ENCODE data around the gene CREBBP. TPM values are rescaled to one million over a fixed set of nuclear protein-coding genes. Genes with fewer than 3 reads are reported as not detected.

CREBBP gene
- total and polyA plus RNA-seq, 7 donors = 5.4 to 85.3 (median 39.5) TPM

- H3K27ac ChIP-seq = no peak overlapping the region
- TF ChIP-seq POLR2AphosphoS5 (IDR thresholded peaks at IDR 0.05) (no peak), CTCF (IDR thresholded peaks at IDR 0.05) (no peak), POLR2A (IDR thresholded peaks at IDR 0.05) (no peak), EP300 (IDR thresholded peaks at IDR 0.05) (no peak)
- no peaks in the 10 kb centered on the region for H3K9me3 ChIP-seq
- H3K4me3 ChIP-seq = no peak overlapping the region
- DNase-seq = no peak
- intact Hi-C loops (cut with DNase I) = loop anchor here (5.0 kb wide), 1 partner anchor 86 kb away; no protein-coding TSS in a partner anchor
- no peaks in the 10 kb centered on the region for H3K27me3 ChIP-seq
- H3K36me3 ChIP-seq = peaks cover 13 to 40% (median 21%) of the 10 kb centered on the region in 4 donors
- WGBS, 2 donors = 94 to 96% methylated on average over 8 of the region's 8 CpGs
- peaks cover 0 to 38% (median 36%) of the 10 kb centered on the region in 4 donors for H3K4me1 ChIP-seq
Observed at GRCh38 chr16:3791701-3792100, 88.8 kb downstream of the CREBBP start.

- DNase-seq = no peak
- no peak for TF ChIP-seq POLR2A (IDR thresholded peaks at IDR 0.05)
- no peak for TF ChIP-seq CTCF (IDR thresholded peaks at IDR 0.05)
- TF ChIP-seq POLR2AphosphoS5 (IDR thresholded peaks at IDR 0.05) = no peak
- no peak for TF ChIP-seq EP300 (IDR thresholded peaks at IDR 0.05)
- intact Hi-C loops (cut with DNase I) = loop anchor here (5.0 kb wide), 1 partner anchor 88 kb away; no protein-coding TSS in a partner anchor
- Histone ChIP-seq H3K9me3 (no peaks in the 10 kb centered on the region), H3K4me1 (peaks cover 0 to 22% (median 18%) of the 10 kb centered on the region in 4 donors), H3K27ac (no peak overlapping the region), H3K4me3 (no peak overlapping the region), H3K27me3 (no peaks in the 10 kb centered on the region), H3K36me3 (peaks cover 13 to 55% (median 23%) of the 10 kb centered on the region in 4 donors)
- WGBS, 2 donors = 68 to 90% methylated on average over 8 of the region's 8 CpGs
Observed at GRCh38 chr16:3789375-3790099, 91.0 kb downstream of the CREBBP start.

- H3K36me3 ChIP-seq = peaks cover 13 to 55% (median 25%) of the 10 kb centered on the region in 4 donors
- H3K9me3 ChIP-seq = no peaks in the 10 kb centered on the region
- no peaks in the 10 kb centered on the region for H3K27me3 ChIP-seq
- DNase-seq = no peak
- TF ChIP-seq CTCF (IDR thresholded peaks at IDR 0.05) = no peak
- TF ChIP-seq POLR2A (IDR thresholded peaks at IDR 0.05) = no peak
- no peak for TF ChIP-seq POLR2AphosphoS5 (IDR thresholded peaks at IDR 0.05)
- TF ChIP-seq EP300 (IDR thresholded peaks at IDR 0.05) = no peak
- WGBS, 2 donors = 92 to 93% methylated on average over 9 of the region's 9 CpGs
- intact Hi-C loops (cut with DNase I) = no loop called here
- no peak overlapping the region for H3K4me3 ChIP-seq
- no peak overlapping the region for H3K27ac ChIP-seq
- H3K4me1 ChIP-seq = peaks cover 0 to 17% (median 13%) of the 10 kb centered on the region in 4 donors
Observed at GRCh38 chr16:3788711-3789374, 91.7 kb downstream of the CREBBP start.

- H3K36me3 ChIP-seq = peaks cover 13 to 53% (median 26%) of the 10 kb centered on the region in 4 donors
Observed at GRCh38 chr16:3787924-3788661, 92.4 kb downstream of the CREBBP start.

More at GRCh38 chr16:3787924-3788661, 92.4 kb downstream of the CREBBP start:
- TF ChIP-seq POLR2AphosphoS5 (IDR thresholded peaks at IDR 0.05) (no peak), POLR2A (IDR thresholded peaks at IDR 0.05) (no peak), EP300 (IDR thresholded peaks at IDR 0.05) (no peak), CTCF (IDR thresholded peaks at IDR 0.05) (no peak)
- H3K27ac ChIP-seq = no peak overlapping the region
- intact Hi-C loops (cut with DNase I) = no loop called here
- H3K27me3 ChIP-seq = no peaks in the 10 kb centered on the region
- H3K4me1 ChIP-seq = peaks cover 0 to 10% (median 6%) of the 10 kb centered on the region in 4 donors
- WGBS, 2 donors = 86 to 94% methylated on average over 10 of the region's 10 CpGs
- H3K9me3 ChIP-seq = no peaks in the 10 kb centered on the region
- DNase-seq = no peak
- no peak overlapping the region for H3K4me3 ChIP-seq
